ENCODE data around the gene KIAA1191. TPM values are rescaled to one million over a fixed set of nuclear protein-coding genes. Genes with fewer than 3 reads are reported as not detected.
A peak's percentile ranks its signal among the peaks of the same experiment; 100 is the strongest.

The KIAA1191 gene
- total and polyA plus RNA-seq, 9 of the 15 experiments (the other 6 are each of a cell fraction or from before 2014, with no cell fraction given) = 31.0 to 80.2 (median 45.7) TPM

DNA sequence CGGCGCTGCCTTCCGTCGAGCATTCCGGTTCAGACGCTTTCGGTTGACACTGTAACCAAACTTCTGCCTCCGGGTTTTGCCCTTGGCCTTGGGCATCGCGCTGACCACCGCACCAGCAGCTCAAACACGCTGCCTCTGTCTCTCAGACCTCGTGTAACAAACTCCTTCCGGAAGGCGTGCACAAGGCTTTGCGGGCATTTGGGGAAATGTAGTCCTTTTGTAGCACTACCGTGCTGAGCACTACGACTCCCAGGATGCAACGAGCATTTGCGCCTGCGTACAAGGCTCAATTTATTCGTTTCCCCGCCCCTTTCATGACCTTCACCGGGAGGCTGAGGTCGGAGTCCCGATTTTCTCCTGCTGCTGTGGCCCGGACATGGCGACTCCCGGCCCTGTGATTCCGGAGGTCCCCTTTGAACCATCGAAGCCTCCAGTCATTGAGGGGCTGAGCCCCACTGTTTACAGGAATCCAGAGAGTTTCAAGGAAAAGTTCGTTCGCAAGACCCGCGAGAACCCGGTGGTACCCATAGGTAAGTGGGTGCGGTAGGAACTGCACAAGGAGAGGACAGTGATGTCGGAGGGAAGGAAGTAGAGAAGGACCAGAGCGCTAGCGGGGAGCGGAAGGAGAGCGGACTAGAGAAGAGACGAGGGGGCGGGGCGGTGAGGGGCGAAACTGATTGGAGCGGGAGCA, 27.0 kb upstream of the KIAA1191 start, which contains the start of the genes HIGD2A and NOP16:
HIGD2A (plus strand) TSS at position 308 of the 691 bp plus-strand sequence; CDS start at position 377, 69 bp downstream.
NOP16 (minus strand) TSS at position 155 of the 691 bp plus-strand sequence; CDS start at position 96, 59 bp downstream.
- WGBS (ENCODE audit: insufficient coverage, low coverage, missing lambda C conversion rate) = 1% methylated on average over 45 of the region's 47 CpGs
- peaks cover 58% of the 10 kb centered on the region for H3K79me2 ChIP-seq (ENCODE audit: control insufficient read depth, insufficient read depth, low read length)
- TF ChIP-seq GABPA (tag; conservative IDR thresholded peaks at IDR 0.05; ENCODE audit: low read depth) (peak; percentile 98), DMBX1 (CRISPR knock-in tag; IDR thresholded peaks at IDR 0.05; ENCODE audit: borderline replicate concordance) (0 out of 2 replicates have a peak, but pooled peaks have one; percentile 34), TEAD4 (IDR thresholded peaks at IDR 0.05; ENCODE audit: low read length) (peak; percentile 15; the same call in 1 of the 2 replicates), TEAD4 (CRISPR knock-in tag; IDR thresholded peaks at IDR 0.05; ENCODE audit: borderline replicate concordance) (no peak), POLR3A (IDR thresholded peaks at IDR 0.05; ENCODE audit: borderline replicate concordance, extremely low read depth, insufficient read depth, insufficient read length) (no peak), RBM14 (IDR thresholded peaks at IDR 0.05; ENCODE audit: borderline replicate concordance, insufficient read depth, low read depth, low read length) (no peak)
- TF ChIP-seq, protein P1, sequence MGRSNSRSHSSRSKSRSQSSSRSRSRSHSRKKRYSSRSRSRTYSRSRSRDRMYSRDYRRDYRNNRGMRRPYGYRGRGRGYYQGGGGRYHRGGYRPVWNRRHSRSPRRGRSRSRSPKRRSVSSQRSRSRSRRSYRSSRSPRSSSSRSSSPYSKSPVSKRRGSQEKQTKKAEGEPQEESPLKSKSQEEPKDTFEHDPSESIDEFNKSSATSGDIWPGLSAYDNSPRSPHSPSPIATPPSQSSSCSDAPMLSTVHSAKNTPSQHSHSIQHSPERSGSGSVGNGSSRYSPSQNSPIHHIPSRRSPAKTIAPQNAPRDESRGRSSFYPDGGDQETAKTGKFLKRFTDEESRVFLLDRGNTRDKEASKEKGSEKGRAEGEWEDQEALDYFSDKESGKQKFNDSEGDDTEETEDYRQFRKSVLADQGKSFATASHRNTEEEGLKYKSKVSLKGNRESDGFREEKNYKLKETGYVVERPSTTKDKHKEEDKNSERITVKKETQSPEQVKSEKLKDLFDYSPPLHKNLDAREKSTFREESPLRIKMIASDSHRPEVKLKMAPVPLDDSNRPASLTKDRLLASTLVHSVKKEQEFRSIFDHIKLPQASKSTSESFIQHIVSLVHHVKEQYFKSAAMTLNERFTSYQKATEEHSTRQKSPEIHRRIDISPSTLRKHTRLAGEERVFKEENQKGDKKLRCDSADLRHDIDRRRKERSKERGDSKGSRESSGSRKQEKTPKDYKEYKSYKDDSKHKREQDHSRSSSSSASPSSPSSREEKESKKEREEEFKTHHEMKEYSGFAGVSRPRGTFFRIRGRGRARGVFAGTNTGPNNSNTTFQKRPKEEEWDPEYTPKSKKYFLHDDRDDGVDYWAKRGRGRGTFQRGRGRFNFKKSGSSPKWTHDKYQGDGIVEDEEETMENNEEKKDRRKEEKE (IDR thresholded peaks at IDR 0.05; ENCODE audit: borderline replicate concordance in 1 of 2, control insufficient read depth in 1 of 2, low read depth in 2 of 2, low read length in 1 of 2) = peak in 1 of 2 experiments; percentile 96; a peak in 2 of 4 replicates
- TF ChIP-seq, protein P2, sequence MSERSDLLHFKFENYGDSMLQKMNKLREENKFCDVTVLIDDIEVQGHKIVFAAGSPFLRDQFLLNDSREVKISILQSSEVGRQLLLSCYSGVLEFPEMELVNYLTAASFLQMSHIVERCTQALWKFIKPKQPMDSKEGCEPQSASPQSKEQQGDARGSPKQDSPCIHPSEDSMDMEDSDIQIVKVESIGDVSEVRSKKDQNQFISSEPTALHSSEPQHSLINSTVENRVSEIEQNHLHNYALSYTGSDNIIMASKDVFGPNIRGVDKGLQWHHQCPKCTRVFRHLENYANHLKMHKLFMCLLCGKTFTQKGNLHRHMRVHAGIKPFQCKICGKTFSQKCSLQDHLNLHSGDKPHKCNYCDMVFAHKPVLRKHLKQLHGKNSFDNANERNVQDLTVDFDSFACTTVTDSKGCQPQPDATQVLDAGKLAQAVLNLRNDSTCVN (CRISPR knock-in tag; IDR thresholded peaks at IDR 0.05) = peak; percentile 89; the same call in 1 of the 2 replicates
- TF ChIP-seq, protein P3, sequence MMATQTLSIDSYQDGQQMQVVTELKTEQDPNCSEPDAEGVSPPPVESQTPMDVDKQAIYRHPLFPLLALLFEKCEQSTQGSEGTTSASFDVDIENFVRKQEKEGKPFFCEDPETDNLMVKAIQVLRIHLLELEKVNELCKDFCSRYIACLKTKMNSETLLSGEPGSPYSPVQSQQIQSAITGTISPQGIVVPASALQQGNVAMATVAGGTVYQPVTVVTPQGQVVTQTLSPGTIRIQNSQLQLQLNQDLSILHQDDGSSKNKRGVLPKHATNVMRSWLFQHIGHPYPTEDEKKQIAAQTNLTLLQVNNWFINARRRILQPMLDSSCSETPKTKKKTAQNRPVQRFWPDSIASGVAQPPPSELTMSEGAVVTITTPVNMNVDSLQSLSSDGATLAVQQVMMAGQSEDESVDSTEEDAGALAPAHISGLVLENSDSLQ (IDR thresholded peaks at IDR 0.05) = peak; percentile 69; the same call in 1 of the 2 replicates
- TF ChIP-seq, protein P4, sequence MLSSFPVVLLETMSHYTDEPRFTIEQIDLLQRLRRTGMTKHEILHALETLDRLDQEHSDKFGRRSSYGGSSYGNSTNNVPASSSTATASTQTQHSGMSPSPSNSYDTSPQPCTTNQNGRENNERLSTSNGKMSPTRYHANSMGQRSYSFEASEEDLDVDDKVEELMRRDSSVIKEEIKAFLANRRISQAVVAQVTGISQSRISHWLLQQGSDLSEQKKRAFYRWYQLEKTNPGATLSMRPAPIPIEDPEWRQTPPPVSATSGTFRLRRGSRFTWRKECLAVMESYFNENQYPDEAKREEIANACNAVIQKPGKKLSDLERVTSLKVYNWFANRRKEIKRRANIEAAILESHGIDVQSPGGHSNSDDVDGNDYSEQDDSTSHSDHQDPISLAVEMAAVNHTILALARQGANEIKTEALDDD (IDR thresholded peaks at IDR 0.05) = peak; percentile 34; the same call in 1 of the 2 replicates
- TF ChIP-seq, protein P5, sequence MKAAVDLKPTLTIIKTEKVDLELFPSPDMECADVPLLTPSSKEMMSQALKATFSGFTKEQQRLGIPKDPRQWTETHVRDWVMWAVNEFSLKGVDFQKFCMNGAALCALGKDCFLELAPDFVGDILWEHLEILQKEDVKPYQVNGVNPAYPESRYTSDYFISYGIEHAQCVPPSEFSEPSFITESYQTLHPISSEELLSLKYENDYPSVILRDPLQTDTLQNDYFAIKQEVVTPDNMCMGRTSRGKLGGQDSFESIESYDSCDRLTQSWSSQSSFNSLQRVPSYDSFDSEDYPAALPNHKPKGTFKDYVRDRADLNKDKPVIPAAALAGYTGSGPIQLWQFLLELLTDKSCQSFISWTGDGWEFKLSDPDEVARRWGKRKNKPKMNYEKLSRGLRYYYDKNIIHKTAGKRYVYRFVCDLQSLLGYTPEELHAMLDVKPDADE (conservative IDR thresholded peaks at IDR 0.05; ENCODE audit: control insufficient read depth, low read depth, low read length) = peak; percentile 82

More for the DNA sequence above, 27.0 kb upstream of the KIAA1191 start, which contains the start of the genes HIGD2A and NOP16:
- DNase-seq (ENCODE audit: extremely low read depth in 1 of 4, low spot score in 3 of 4) = peak; percentile 84 to 99 (median 94)
- H4K20me1 ChIP-seq (replicated peaks; ENCODE audit: control insufficient read depth, insufficient read depth, low read length) = no peaks in the 10 kb centered on the region; the same call in 1 of the 2 replicates
- peak within 1 kb of the TSS; percentile 97 for H3K27ac ChIP-seq (ENCODE audit: extremely low read depth, low read depth, low read length)
- ChIA-PET POLR2A (interaction anchor here (0.6 to 1.5 kb wide), 8 partner anchors 12 to 270 kb away, joined by 3 to 4 read pairs (median 3); no protein-coding TSS in a partner anchor), CTCF (ENCODE audit: low intra/inter-chr PET ratio) (no interaction called here)
- H3K4me2 ChIP-seq (ENCODE audit: insufficient read depth, low read length) = peak within 1 kb of the TSS; percentile 99
- in situ Hi-C loops (cut with MboI) (no loop called here), intact Hi-C loops (cut with micrococcal nuclease) (loop anchor here (1.0 kb wide), 1 partner anchor 27 kb away; the partner anchor contains the start of gene KIAA1191)
- H3K9me3 ChIP-seq (replicated peaks; ENCODE audit: control insufficient read depth, insufficient read depth, low read depth, low read length) = no peaks in the 10 kb centered on the region
- peaks cover 6 to 16% of the 10 kb centered on the region in 2 experiments; a peak in 4 of 5 replicates for H3K4me1 ChIP-seq (replicated peaks in 1 of 2; ENCODE audit: control insufficient read depth in 2 of 2, insufficient read depth in 2 of 2, low read length in 2 of 2)
- no TSS peak for BruUV-seq (replicated peaks)
- peak; percentile 100 for FAIRE-seq
- ATAC-seq = peak; percentile 91
- H3K36me3 ChIP-seq (ENCODE audit: control insufficient read depth, insufficient read depth, low read length) = peaks cover 80% of the 10 kb centered on the region
- H3K9me1 ChIP-seq (ENCODE audit: control insufficient read depth, insufficient read depth, low read length) = no peaks in the 10 kb centered on the region
- peak within 1 kb of the TSS; percentile 69 for H3K4me3 ChIP-seq
- H3K27me3 ChIP-seq (ENCODE audit: control insufficient read depth in 2 of 2, insufficient read depth in 2 of 2, low read length in 2 of 2) = no peaks in the 10 kb centered on the region
- H2AFZ ChIP-seq (ENCODE audit: low read depth, low read length) = peak within 1 kb of the TSS; percentile 97
- peak within 1 kb of the TSS; percentile 96 to 98 for H3K9ac ChIP-seq (ENCODE audit: insufficient read depth in 1 of 2, low read depth in 2 of 2, low read length in 2 of 2)
